RWPE2 (cell line): ENCODE results near the gene EGR2.

Experiments
- ATAC-seq: fragments of 200-7000 bp; cut with Tn5 transposase; 3 replicates; pipeline ENCODE4 v1.9.1; 2021; ENCODE audit warnings: low read depth
- DNase-seq: peaks from one replicate; pipeline ENCODE4 v3.0.0-alpha.2; 2020; ENCODE audit warnings: low spot score
- H3K27ac ChIP-seq: fragments of 450-650 bp; 2 replicates; pipeline ENCODE4 v1.5.1; 2017; ENCODE audit warnings: mild to moderate bottlenecking; ENCODE audit not compliant: poor library complexity, severe bottlenecking
- H3K27me3 ChIP-seq: fragments of 250-450 bp; sonication (Bioruptor Pico); 2 replicates; pipeline ENCODE4 v1.5.1; 2021; ENCODE audit warnings: mild to moderate bottlenecking, moderate library complexity; ENCODE audit not compliant: insufficient read depth, poor library complexity, severe bottlenecking
- H3K36me3 ChIP-seq: fragments of 250-450 bp; sonication (Bioruptor Pico); 2 replicates; pipeline ENCODE4 v1.5.1; 2020; ENCODE audit warnings: low read depth, mild to moderate bottlenecking, moderate library complexity
- H3K4me1 ChIP-seq: fragments of 250-450 bp; sonication (Bioruptor Pico); 2 replicates; pipeline ENCODE4 v1.5.1; 2021; ENCODE audit warnings: mild to moderate bottlenecking, moderate library complexity; ENCODE audit not compliant: insufficient read depth, poor library complexity, severe bottlenecking
- H3K4me3 ChIP-seq: fragments of 250-450 bp; sonication (Bioruptor Pico); 2 replicates; pipeline ENCODE4 v1.5.1; 2021; ENCODE audit warnings: mild to moderate bottlenecking, moderate library complexity; ENCODE audit not compliant: severe bottlenecking
- H3K9me3 ChIP-seq: fragments of 250-450 bp; sonication (Bioruptor Pico); 2 replicates; pipeline ENCODE4 v1.5.1; 2021; ENCODE audit warnings: mild to moderate bottlenecking, moderate library complexity; ENCODE audit not compliant: severe bottlenecking
- TF ChIP-seq, protein P1 (sequence below): fragments of 450-650 bp; IDR thresholded peaks from one replicate; pipeline ENCODE4 v1.5.1; 2017; ENCODE audit warnings: mild to moderate bottlenecking, moderate library complexity; ENCODE audit not compliant: poor library complexity, severe bottlenecking

Gene EGR2

DNA sequence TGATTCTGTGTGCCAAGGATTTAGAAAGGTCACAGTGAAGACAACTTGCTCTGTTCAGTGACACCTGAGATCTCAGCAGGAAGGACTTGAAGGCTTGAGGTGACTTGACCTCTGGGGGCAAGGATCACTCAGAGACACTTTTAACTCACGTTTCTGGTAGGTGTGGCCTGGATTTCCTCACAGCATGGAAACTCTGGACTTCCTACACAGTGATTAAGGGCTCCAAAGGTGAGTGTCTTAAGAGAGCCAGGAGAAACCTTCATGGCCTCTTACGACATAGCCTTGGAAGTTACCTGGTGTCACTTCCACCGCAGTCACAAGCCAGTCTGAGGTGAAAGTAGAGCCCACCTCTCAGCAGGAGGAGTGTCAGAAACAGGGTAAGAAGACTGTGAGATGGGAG lies 49.8 kb downstream of the EGR2 start:
- H3K36me3 ChIP-seq: no peaks in the 10 kb centered on the region
- H3K27ac ChIP-seq: no peak overlapping the region
- no peak for ATAC-seq
- no peaks in the 10 kb centered on the region for H3K27me3 ChIP-seq
- H3K4me1 ChIP-seq: no peaks in the 10 kb centered on the region
- no peak for DNase-seq
- TF ChIP-seq, protein P1, sequence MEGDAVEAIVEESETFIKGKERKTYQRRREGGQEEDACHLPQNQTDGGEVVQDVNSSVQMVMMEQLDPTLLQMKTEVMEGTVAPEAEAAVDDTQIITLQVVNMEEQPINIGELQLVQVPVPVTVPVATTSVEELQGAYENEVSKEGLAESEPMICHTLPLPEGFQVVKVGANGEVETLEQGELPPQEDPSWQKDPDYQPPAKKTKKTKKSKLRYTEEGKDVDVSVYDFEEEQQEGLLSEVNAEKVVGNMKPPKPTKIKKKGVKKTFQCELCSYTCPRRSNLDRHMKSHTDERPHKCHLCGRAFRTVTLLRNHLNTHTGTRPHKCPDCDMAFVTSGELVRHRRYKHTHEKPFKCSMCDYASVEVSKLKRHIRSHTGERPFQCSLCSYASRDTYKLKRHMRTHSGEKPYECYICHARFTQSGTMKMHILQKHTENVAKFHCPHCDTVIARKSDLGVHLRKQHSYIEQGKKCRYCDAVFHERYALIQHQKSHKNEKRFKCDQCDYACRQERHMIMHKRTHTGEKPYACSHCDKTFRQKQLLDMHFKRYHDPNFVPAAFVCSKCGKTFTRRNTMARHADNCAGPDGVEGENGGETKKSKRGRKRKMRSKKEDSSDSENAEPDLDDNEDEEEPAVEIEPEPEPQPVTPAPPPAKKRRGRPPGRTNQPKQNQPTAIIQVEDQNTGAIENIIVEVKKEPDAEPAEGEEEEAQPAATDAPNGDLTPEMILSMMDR: no peak
- no peak overlapping the region for H3K4me3 ChIP-seq
- no peaks in the 10 kb centered on the region for H3K9me3 ChIP-seq

DNA sequence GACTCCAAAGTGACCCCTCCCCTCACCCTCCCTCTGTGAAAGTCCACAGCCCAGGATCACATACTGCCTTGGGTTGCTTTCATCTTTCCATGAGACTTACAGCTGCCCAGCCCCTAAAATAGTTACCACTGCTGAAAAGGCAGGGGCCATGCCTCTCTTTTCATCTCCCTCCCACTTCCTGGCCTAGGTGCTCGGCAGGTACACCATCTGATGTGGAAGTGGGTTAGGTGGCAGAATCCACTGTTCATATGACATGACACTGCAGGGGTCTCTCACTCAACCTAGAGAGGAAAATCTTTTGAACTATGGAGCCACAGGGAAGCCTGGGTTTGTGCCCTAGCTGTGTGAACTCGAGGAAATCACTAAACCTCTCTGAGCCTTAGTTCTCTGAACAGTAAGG lies 50.4 kb downstream of the EGR2 start:
- ATAC-seq (no peak), DNase-seq (no peak)
- no peak overlapping the region for H3K27ac ChIP-seq
- H3K36me3 ChIP-seq: no peaks in the 10 kb centered on the region
- no peaks in the 10 kb centered on the region for H3K4me1 ChIP-seq
- no peaks in the 10 kb centered on the region for H3K9me3 ChIP-seq
- TF ChIP-seq, protein P1: no peak
- no peaks in the 10 kb centered on the region for H3K27me3 ChIP-seq
- no peak overlapping the region for H3K4me3 ChIP-seq

- Histone ChIP-seq H3K4me1 (no peaks in the 10 kb centered on the region), H3K27ac (no peak overlapping the region), H3K4me3 (no peak overlapping the region), H3K9me3 (no peaks in the 10 kb centered on the region), H3K27me3 (no peaks in the 10 kb centered on the region), H3K36me3 (no peaks in the 10 kb centered on the region)
- TF ChIP-seq, protein P1: no peak
- ATAC-seq (no peak), DNase-seq (no peak)
Measured at GRCh38 chr10:62764011-62764410, 52.2 kb downstream of the EGR2 start.

DNA sequence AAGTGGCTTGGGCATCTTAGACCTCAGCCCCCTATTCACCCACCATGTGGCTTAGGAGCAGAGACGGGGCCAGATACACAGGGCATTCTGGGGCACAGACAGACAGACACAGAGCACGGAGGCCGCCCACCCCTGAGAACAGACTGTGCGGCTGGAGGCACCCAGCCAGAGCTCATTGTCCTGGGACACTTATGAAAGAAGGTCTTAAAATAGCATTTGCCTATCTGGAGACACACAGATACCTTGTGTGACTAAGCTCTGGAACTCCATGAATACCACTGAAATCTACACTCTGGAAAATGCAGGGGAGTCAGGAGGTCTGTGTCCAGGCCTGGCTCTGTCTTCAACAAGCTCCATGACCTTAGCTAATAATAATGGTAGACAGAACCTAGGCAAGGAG lies 53.0 kb downstream of the EGR2 start:
- H3K9me3 ChIP-seq: no peaks in the 10 kb centered on the region
- no peaks in the 10 kb centered on the region for H3K36me3 ChIP-seq
- no peaks in the 10 kb centered on the region for H3K4me1 ChIP-seq
- ATAC-seq (no peak), DNase-seq (no peak)
- H3K27ac ChIP-seq: no peak overlapping the region
- H3K27me3 ChIP-seq: no peaks in the 10 kb centered on the region
- no peak overlapping the region for H3K4me3 ChIP-seq
- TF ChIP-seq, protein P1: no peak
